T-cell (primary cell): Measurements from ENCODE around the gene TEX53. TPM values are rescaled to one million over a fixed set of nuclear protein-coding genes. Genes with fewer than 3 reads are reported as not detected.

Experiments
- ATAC-seq, 4 experiments: fragments of 200-7000 bp in 3 of 4; fragments of 150-1000 bp in 1 of 4; cut with Tn5 transposase; replicated peaks in 1 of 4; 1 replicate in 3 of 4; 2 replicates in 1 of 4; pipeline ENCODE4 v1.10.0; 2021; ENCODE audit warnings: moderate library complexity in 3 of 4, mild to moderate bottlenecking in 2 of 4, moderate number of reproducible peaks in 1 of 4
- CTCF ChIA-PET, 2 donors: fragments of 300-600 bp; sonication (Branson Sonifier 250); formaldehyde crosslinking; loops; one replicate each; lab custom pipeline; 2022; ENCODE audit warnings: antibody characterized with exemption in 2 of 2; lab: Charles Lee
- POLR2A ChIA-PET, 2 donors: fragments of 300-600 bp; sonication (Branson Sonifier 250); formaldehyde crosslinking; loops; one replicate each; lab custom pipeline; 2022; ENCODE audit warnings: antibody characterized with exemption in 2 of 2; lab: Charles Lee
- DNase-seq, 35 experiments: peaks; one replicate each; pipeline versions ENCODE4 v3.0.0 to v3.0.0-alpha.2; 2013 to 2023
- H3K27ac ChIP-seq: one replicate; pipeline ENCODE4 v1.5.1; 2013; ENCODE audit warnings: low read length
- H3K27me3 ChIP-seq, 2 experiments: replicated peaks in 1 of 2; 1 replicate in 1 of 2; 2 replicates in 1 of 2; pipeline versions ENCODE4 v1.6.1 to v1.7.0; 2013; ENCODE audit warnings: low read length in 1 of 2, mixed read lengths in 1 of 2; ENCODE audit not compliant: control insufficient read depth in 2 of 2, insufficient read depth in 2 of 2; ENCODE audit errors: extremely low read depth in 1 of 2
- H3K36me3 ChIP-seq, 2 donors: 1 replicate in 1 of 2; 2 replicates in 1 of 2; pipeline versions ENCODE4 v1.6.1 to v1.7.0; 2013; ENCODE audit warnings: low read length in 1 of 2; ENCODE audit not compliant: control insufficient read depth in 2 of 2, insufficient read depth in 1 of 2; ENCODE audit errors: extremely low read depth in 1 of 2
- H3K4me1 ChIP-seq, 2 experiments: 1 replicate in 1 of 2; 2 replicates in 1 of 2; pipeline versions ENCODE4 v1.6.1 to v1.7.0; 2013; ENCODE audit warnings: low read length in 2 of 2, mixed read lengths in 1 of 2; ENCODE audit not compliant: insufficient read depth in 2 of 2, control insufficient read depth in 1 of 2; ENCODE audit errors: extremely low read depth in 1 of 2
- H3K4me3 ChIP-seq, 2 donors: 1 replicate in 1 of 2; 2 replicates in 1 of 2; pipeline versions ENCODE4 v1.5.1 to v1.7.0; 2013; ENCODE audit warnings: mild to moderate bottlenecking in 2 of 2, low read length in 1 of 2, moderate library complexity in 1 of 2; ENCODE audit not compliant: control insufficient read depth in 1 of 2; ENCODE audit errors: extremely low read depth in 1 of 2
- H3K9me3 ChIP-seq: 2 replicates; pipeline ENCODE4 v1.7.0; 2013
- H3K27ac Mint-ChIP-seq, 2 donors: one replicate each; pipeline ENCODE4 v1.8.0; 2020 to 2021; ENCODE audit warnings: mild to moderate bottlenecking in 2 of 2, mixed read lengths in 2 of 2
- H3K27me3 Mint-ChIP-seq, 2 donors: one replicate each; pipeline ENCODE4 v1.8.0; 2021 to 2022; ENCODE audit warnings: mixed read lengths in 2 of 2
- H3K36me3 Mint-ChIP-seq: one replicate; pipeline ENCODE4 v1.8.0; 2021; ENCODE audit warnings: mixed read lengths
- H3K4me1 Mint-ChIP-seq, 3 donors: one replicate each; pipeline ENCODE4 v1.8.0; 2020 to 2022; ENCODE audit warnings: mixed read lengths in 3 of 3, mild to moderate bottlenecking in 1 of 3
- H3K4me3 Mint-ChIP-seq, 3 donors: one replicate each; pipeline ENCODE4 v1.8.0; 2020 to 2022; ENCODE audit warnings: mild to moderate bottlenecking in 3 of 3, mixed read lengths in 3 of 3, moderate library complexity in 3 of 3
- H3K9me3 Mint-ChIP-seq, 3 donors: one replicate each; pipeline ENCODE4 v1.8.0; 2020 to 2022; ENCODE audit warnings: mixed read lengths in 3 of 3
- WGBS: methylation state at CpG from one replicate; pipeline ENCODE4 v1.1.5; 2013; ENCODE audit warnings: missing lambda C conversion rate; ENCODE audit not compliant: insufficient coverage; 5-methylcytosine and 5-hydroxymethylcytosine counted together
- total RNA-seq, 35 experiments: library from RNA in 6 of 35; stranded (reverse) in 6 of 35; fragments of 120-200 nt in 1 of 35; gene quantifications; one replicate each; pipeline versions ENCODE4 v1.2.1 to v1.2.4 and lab custom pipeline; 2013 to 2026

The TEX53 gene
- total RNA-seq, 5 donors from 2014 or later (not counting 1 experiment from before 2014, with no cell fraction given), result not detected

DNA sequence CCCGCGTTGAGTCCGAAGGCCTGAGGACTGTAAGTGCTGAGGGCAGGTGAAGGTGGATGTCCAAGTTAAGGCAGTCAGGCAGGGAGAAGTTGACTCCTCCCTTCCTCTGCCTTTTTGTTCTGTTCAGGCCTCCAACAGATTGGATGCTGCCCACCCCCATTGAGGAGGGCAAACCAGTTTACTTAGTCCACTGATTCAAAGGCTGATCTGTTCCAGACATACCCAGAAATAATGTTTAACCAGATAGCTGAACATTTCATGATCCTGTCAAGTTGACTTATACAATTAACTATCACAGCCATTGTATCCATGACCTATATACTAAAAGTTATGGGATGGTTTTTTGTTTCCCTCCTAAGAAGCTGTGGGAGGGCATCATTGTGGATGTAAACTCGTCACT is 32.7 kb upstream of the TEX53 start:
- CTCF ChIA-PET, result interaction anchor here in 1 of 2 donors (0.6 to 2.6 kb wide), 6 partner anchors 9 to 216 kb away, joined by 3 to 6 read pairs (median 4); no protein-coding TSS in a partner anchor
- Mint-ChIP-seq H3K9me3 (no peaks in the 10 kb centered on the region), H3K27me3 (no peaks in the 10 kb centered on the region), H3K4me3 (no peak overlapping the region), H3K36me3 (no peaks in the 10 kb centered on the region), H3K4me1 (peaks cover 30 to 65% (median 43%) of the 10 kb centered on the region in 3 donors), H3K27ac (peak overlapping the region; percentile 85 to 90)
- no peak for ATAC-seq
- Histone ChIP-seq H3K4me1 (peaks cover 0 to 19% of the 10 kb centered on the region in 2 experiments), H3K9me3 (no peaks in the 10 kb centered on the region), H3K4me3 (no peak overlapping the region), H3K27me3 (no peaks in the 10 kb centered on the region), H3K36me3 (no peaks in the 10 kb centered on the region), H3K27ac (peak overlapping the region; percentile 81)
- peak in 1 of 35 experiments; percentile 8 for DNase-seq
- POLR2A ChIA-PET, result interaction anchor here in 1 of 2 donors (0.6 kb wide), 1 partner anchor 112 kb away, joined by 3 read pairs; no protein-coding TSS in a partner anchor
- no CpG with 5 or more reads among the region's 4 CpGs for WGBS

GRCh38 chr9:114689813-114690212 is 32.2 kb upstream of the TEX53 start:
- Mint-ChIP-seq H3K36me3 (no peaks in the 10 kb centered on the region), H3K9me3 (no peaks in the 10 kb centered on the region), H3K27ac (peak overlapping the region in 1 of 2 donors; percentile 90), H3K4me1 (peaks cover 30 to 62% (median 39%) of the 10 kb centered on the region in 3 donors), H3K27me3 (no peaks in the 10 kb centered on the region), H3K4me3 (peak overlapping the region in 1 of 3 donors; percentile 6)
- POLR2A ChIA-PET, result no interaction called here
- ATAC-seq, result no peak
- Histone ChIP-seq H3K9me3 (no peaks in the 10 kb centered on the region), H3K4me1 (peaks cover 0 to 19% of the 10 kb centered on the region in 2 experiments), H3K36me3 (no peaks in the 10 kb centered on the region), H3K4me3 (no peak overlapping the region), H3K27me3 (no peaks in the 10 kb centered on the region), H3K27ac (no peak overlapping the region)
- CTCF ChIA-PET, result interaction anchor here (0.5 to 2.6 kb wide), 5 partner anchors 9 to 325 kb away, joined by 3 to 6 read pairs (median 5); no protein-coding TSS in a partner anchor
- DNase-seq, result no peak
- whole genome bisulfite sequencing, result 97% methylated on average over 5 of the region's 7 CpGs

GRCh38 chr9:114688909-114689610 is 31.5 kb upstream of the TEX53 start:
- ChIA-PET POLR2A (no interaction called here), CTCF (interaction anchor here (0.5 to 1.6 kb wide), 3 partner anchors 9 to 325 kb away, joined by 3 to 5 read pairs (median 3); no protein-coding TSS in a partner anchor)
- H3K4me3 Mint-ChIP-seq, result no peak overlapping the region
- H3K4me1 Mint-ChIP-seq, result peaks cover 30 to 59% (median 34%) of the 10 kb centered on the region in 3 donors
- Histone ChIP-seq H3K9me3 (no peaks in the 10 kb centered on the region), H3K4me1 (peaks cover 0 to 19% of the 10 kb centered on the region in 2 experiments), H3K27ac (no peak overlapping the region), H3K27me3 (no peaks in the 10 kb centered on the region), H3K36me3 (no peaks in the 10 kb centered on the region), H3K4me3 (no peak overlapping the region)
- H3K9me3 Mint-ChIP-seq, result no peaks in the 10 kb centered on the region
- DNase-seq (no peak), ATAC-seq (no peak)
- no peak overlapping the region for H3K27ac Mint-ChIP-seq
- no peaks in the 10 kb centered on the region for H3K36me3 Mint-ChIP-seq
- WGBS, result no CpG with 5 or more reads among the region's 3 CpGs
- no peaks in the 10 kb centered on the region for H3K27me3 Mint-ChIP-seq

DNA sequence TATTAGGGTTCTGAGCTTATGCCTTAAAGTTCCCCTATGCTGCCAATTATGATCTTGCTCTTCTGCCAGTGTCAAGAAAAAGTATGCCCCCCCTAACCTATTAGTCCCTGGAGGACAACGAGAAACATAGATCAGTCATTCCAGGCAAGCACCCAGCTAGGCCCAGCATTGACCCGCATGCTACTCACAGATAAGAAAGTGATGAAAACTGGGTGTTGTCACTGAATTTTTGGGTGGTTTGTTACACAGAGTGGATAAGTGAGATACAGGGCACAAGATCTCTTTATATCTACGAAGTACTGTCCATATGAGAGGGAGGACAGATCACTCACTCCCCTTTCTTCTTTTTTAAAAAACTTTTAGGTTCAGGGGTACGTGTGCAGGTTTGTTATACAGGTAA is 30.8 kb upstream of the TEX53 start:
- H3K4me3 ChIP-seq, result no peak overlapping the region
- Mint-ChIP-seq H3K27ac (no peak overlapping the region), H3K36me3 (no peaks in the 10 kb centered on the region), H3K27me3 (no peaks in the 10 kb centered on the region), H3K9me3 (no peaks in the 10 kb centered on the region), H3K4me3 (no peak overlapping the region), H3K4me1 (peaks cover 30 to 62% (median 34%) of the 10 kb centered on the region in 3 donors)
- no peak overlapping the region for H3K27ac ChIP-seq
- ChIA-PET CTCF (interaction anchor here in 1 of 2 donors (0.6 to 1.6 kb wide), 2 partner anchors 8 to 315 kb away, joined by 3 to 5 read pairs; no protein-coding TSS in a partner anchor), POLR2A (no interaction called here)
- no peaks in the 10 kb centered on the region for H3K27me3 ChIP-seq
- no peaks in the 10 kb centered on the region for H3K9me3 ChIP-seq
- H3K4me1 ChIP-seq, result peaks cover 0 to 19% of the 10 kb centered on the region in 2 experiments
- DNase-seq (no peak), ATAC-seq (no peak)
- no peaks in the 10 kb centered on the region for H3K36me3 ChIP-seq
- no CpG with 5 or more reads among the region's 4 CpGs for WGBS

DNA sequence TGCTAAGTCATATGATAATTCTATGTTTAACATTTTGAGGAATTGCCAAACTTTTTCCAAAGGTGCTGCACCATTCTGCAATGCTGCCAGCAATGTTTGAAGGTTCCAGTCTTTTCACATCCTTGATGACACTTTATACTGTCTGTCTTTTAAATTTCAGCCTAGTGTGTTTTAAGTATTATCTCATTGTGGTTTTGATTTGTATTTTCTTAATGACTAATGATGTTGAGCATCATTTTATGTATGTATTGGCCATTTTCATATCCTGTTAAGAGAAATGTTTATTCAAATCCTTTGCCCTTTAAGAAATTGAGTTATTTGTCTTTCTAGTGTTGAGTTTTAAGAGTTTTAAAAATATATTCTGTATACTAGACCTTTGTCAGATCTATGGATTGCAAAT is 29.4 kb upstream of the TEX53 start:
- Mint-ChIP-seq H3K4me3 (no peak overlapping the region), H3K4me1 (peaks cover 29 to 57% (median 34%) of the 10 kb centered on the region in 3 donors), H3K27me3 (no peaks in the 10 kb centered on the region), H3K27ac (peak overlapping the region in 1 of 2 donors; percentile 41), H3K9me3 (no peaks in the 10 kb centered on the region), H3K36me3 (no peaks in the 10 kb centered on the region)
- Histone ChIP-seq H3K36me3 (no peaks in the 10 kb centered on the region), H3K27ac (no peak overlapping the region), H3K4me3 (no peak overlapping the region), H3K9me3 (no peaks in the 10 kb centered on the region), H3K27me3 (no peaks in the 10 kb centered on the region), H3K4me1 (peaks cover 0 to 21% of the 10 kb centered on the region in 2 experiments)
- ChIA-PET POLR2A (no interaction called here), CTCF (no interaction called here)
- no peak for DNase-seq
- no peak for ATAC-seq

- peaks cover 0 to 2% of the 10 kb centered on the region in 2 donors for H3K27me3 Mint-ChIP-seq
- WGBS, result no CpG with 5 or more reads among the region's 5 CpGs
- H3K27ac Mint-ChIP-seq, result peak overlapping the region; percentile 13 to 41
- Histone ChIP-seq H3K27me3 (no peaks in the 10 kb centered on the region), H3K27ac (no peak overlapping the region), H3K36me3 (no peaks in the 10 kb centered on the region), H3K4me3 (no peak overlapping the region), H3K9me3 (no peaks in the 10 kb centered on the region), H3K4me1 (peaks cover 0 to 16% of the 10 kb centered on the region in 2 experiments)
- ATAC-seq, result no peak
- ChIA-PET CTCF (interaction anchor here (0.6 to 2.3 kb wide), 3 partner anchors 10 to 328 kb away, joined by 3 to 13 read pairs (median 6); no protein-coding TSS in a partner anchor), POLR2A (interaction anchor here (0.6 to 0.7 kb wide), 2 partner anchors 49 to 862 kb away, joined by 3 to 5 read pairs; no protein-coding TSS in a partner anchor)
- peak in 2 of 35 experiments; percentile 17 to 35 for DNase-seq
- H3K4me3 Mint-ChIP-seq, result no peak overlapping the region
- no peaks in the 10 kb centered on the region for H3K9me3 Mint-ChIP-seq
- peaks cover 24 to 53% (median 31%) of the 10 kb centered on the region in 3 donors for H3K4me1 Mint-ChIP-seq
- H3K36me3 Mint-ChIP-seq, result no peaks in the 10 kb centered on the region
Measured at GRCh38 chr9:114685951-114686350, 28.3 kb upstream of the TEX53 start.
